ENCODE results near the gene NELL1.

DNA sequence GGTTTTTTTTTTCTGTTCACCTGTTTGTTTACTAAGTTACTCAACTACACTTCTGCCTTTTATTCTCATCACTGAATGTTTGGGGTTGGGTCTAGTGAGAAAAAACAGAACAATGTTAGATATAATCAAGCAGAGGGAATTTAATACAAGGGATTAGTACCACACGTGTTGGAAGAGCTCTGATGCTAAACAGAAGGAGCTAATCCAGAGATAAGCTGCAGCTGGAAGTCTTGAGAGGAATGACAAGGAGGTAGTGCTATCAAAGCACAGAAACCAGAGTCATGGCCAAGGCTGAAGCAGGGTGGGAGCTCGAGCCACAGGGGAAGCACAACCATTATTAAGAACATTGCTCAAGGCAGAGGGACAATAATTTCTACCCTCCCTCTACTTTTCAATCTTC is 919.4 kb downstream of the NELL1 start:
- TF ChIP-seq, protein P1, sequence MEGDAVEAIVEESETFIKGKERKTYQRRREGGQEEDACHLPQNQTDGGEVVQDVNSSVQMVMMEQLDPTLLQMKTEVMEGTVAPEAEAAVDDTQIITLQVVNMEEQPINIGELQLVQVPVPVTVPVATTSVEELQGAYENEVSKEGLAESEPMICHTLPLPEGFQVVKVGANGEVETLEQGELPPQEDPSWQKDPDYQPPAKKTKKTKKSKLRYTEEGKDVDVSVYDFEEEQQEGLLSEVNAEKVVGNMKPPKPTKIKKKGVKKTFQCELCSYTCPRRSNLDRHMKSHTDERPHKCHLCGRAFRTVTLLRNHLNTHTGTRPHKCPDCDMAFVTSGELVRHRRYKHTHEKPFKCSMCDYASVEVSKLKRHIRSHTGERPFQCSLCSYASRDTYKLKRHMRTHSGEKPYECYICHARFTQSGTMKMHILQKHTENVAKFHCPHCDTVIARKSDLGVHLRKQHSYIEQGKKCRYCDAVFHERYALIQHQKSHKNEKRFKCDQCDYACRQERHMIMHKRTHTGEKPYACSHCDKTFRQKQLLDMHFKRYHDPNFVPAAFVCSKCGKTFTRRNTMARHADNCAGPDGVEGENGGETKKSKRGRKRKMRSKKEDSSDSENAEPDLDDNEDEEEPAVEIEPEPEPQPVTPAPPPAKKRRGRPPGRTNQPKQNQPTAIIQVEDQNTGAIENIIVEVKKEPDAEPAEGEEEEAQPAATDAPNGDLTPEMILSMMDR (IDR thresholded peaks at IDR 0.05; ENCODE audit: poor library complexity), result no peak
- no peak for TF ChIP-seq EZH2 (IDR thresholded peaks at IDR 0.05; ENCODE audit: borderline replicate concordance)
- no peak for TF ChIP-seq EZH2phosphoT487 (IDR thresholded peaks at IDR 0.05; ENCODE audit: low read depth, severe bottlenecking, unreplicated experiment)

All from hepatocyte (in vitro differentiated cells).